AG10803 (cell line): ENCODE measurements around the gene DRD4.

Experiments used
- DNase-seq: peaks from one replicate; pipeline ENCODE4 v3.0.0; 2010; ENCODE audit warnings: low read depth
- H3K4me3 ChIP-seq: 2 replicates; pipeline ENCODE4 v1.5.1; 2011; ENCODE audit warnings: mild to moderate bottlenecking, low read length, control low read depth
- TF ChIP-seq, protein P1 (sequence below): conservative IDR thresholded peaks from 2 replicates; pipeline ENCODE4 v1.5.1; 2011; ENCODE audit warnings: mild to moderate bottlenecking, low read length, control low read depth, inconsistent platforms

DRD4 gene

DNA sequence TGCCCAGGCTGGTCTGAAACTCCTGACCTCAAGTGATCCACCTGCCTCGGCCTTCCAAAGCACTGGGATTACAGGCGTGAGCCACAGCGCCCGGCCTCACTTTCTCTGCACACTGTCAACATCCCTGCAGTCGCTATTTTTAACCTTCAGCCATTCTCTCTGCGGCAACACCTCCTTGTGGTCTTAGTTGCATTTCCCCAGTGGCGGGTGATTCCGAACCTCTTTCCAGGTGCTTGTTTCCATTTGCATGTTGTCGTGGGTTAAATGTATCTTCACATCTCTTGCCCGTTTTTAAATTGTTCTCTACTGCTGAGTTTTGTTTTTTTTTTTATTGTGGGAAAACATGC is 7.9 kb upstream of the DRD4 start:
- no peak overlapping the region for H3K4me3 ChIP-seq
- TF ChIP-seq, protein P1, sequence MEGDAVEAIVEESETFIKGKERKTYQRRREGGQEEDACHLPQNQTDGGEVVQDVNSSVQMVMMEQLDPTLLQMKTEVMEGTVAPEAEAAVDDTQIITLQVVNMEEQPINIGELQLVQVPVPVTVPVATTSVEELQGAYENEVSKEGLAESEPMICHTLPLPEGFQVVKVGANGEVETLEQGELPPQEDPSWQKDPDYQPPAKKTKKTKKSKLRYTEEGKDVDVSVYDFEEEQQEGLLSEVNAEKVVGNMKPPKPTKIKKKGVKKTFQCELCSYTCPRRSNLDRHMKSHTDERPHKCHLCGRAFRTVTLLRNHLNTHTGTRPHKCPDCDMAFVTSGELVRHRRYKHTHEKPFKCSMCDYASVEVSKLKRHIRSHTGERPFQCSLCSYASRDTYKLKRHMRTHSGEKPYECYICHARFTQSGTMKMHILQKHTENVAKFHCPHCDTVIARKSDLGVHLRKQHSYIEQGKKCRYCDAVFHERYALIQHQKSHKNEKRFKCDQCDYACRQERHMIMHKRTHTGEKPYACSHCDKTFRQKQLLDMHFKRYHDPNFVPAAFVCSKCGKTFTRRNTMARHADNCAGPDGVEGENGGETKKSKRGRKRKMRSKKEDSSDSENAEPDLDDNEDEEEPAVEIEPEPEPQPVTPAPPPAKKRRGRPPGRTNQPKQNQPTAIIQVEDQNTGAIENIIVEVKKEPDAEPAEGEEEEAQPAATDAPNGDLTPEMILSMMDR: no peak
- DNase-seq: no peak

DNA sequence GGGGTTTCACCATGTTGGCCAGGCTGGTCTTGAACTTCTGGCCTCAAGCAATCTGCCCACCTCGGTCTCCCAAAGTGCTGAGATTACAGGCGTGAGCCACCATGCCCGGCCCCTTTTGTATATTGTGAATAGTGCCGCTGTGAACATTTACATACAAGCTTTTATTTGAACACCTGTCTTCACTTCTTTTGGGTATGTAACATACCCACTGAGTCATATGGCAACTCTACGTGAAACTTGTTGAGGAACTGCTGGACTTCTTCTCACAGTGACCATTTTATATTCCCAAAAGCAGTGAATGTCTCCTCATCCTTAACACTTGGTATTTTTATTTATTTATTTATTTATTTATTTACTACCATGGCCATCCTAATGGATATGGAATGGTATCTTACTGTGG is 6.2 kb upstream of the DRD4 start:
- DNase-seq: no peak
- TF ChIP-seq, protein P1: no peak

DNA sequence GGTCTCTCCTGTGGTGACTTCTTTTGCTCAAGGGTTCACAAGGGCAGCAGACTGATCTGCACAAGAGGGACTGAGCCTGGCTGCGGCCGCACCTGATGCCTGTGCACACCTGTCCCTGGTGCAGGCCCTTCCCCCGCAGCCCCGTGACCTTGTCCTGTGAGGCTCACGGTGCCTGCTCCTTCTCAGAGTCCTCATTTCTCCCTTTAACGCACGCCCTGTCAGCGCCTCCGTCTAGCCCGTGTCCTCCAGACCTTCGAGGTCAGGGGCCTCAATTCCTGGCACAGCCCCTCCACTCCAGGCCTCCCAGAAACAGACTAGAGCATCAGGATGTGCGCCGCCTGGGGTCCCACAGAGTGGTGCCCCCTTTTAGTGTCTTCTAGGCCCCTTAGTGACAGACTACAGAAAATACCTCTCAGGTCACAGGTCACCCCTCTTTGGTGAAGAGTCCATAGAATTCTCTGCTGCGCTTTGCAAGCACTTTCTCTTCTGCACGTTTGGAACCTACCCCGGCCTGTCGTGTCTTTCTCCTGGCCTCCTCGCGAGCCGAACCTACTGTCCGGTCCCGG is 1.0 kb upstream of the DRD4 start:
- DNase-seq: no peak
- no peak overlapping the region for H3K4me3 ChIP-seq
- TF ChIP-seq, protein P1: no peak

More for the DNA sequence above, 6.2 kb upstream of the DRD4 start:
- H3K4me3 ChIP-seq: no peak overlapping the region

DNA sequence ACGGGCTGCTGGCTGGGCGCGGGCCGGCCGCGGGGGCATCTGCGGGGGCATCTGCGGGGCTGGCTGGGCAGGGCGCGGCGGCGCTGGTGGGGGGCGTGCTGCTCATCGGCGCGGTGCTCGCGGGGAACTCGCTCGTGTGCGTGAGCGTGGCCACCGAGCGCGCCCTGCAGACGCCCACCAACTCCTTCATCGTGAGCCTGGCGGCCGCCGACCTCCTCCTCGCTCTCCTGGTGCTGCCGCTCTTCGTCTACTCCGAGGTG is 194 bp downstream of the DRD4 start:
- TF ChIP-seq, protein P1: no peak
- no peak for DNase-seq
- no peak overlapping the region; the same call in 1 of the 2 replicates for H3K4me3 ChIP-seq

DNA sequence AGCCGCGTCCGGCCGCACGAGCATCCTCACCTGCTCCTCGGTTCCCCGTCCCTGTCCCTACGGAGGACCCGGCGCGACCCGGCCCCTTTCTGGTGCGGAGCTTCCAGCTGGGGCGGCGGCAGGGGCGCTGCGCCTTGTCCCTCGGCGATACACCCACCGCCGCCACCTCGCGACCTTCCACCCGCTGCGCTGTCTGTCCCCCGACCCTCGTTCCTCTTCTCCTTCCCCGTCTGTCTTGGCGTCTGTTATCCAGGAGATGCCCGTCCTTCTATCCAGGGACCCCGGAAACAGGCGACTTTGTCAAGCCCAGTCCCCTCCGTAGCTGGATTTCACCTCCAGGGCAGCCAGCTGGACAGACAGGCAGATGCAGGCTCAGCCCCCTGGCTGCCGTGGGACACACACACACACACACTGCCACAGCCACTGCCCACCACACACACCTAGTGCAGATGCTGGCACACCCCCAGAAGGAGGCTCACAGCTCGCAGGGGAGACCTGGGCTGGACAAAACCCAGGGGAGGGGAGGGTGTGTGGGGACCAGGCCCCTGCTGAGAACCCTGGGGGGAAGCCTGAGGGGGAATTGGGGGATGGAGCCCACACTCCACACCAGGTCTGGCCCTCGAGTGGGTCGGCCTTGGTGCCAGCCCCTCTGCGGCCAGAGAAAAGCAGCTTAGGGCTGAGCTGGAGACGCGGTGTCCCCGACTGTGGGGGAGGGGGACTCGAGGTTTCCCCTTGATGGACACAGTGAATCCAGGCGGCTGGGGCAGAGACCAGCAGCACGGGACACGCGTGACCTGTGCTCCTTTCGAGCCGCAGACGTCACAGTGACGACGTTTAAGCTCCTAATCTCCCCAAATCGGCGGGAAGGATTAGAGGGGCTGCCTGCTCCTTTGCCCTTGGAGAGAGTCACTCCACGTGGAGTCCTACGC is 788 bp downstream of the DRD4 start:
- TF ChIP-seq, protein P1: no peak
- H3K4me3 ChIP-seq: no peak overlapping the region; the same call in 1 of the 2 replicates
- no peak for DNase-seq

DNA sequence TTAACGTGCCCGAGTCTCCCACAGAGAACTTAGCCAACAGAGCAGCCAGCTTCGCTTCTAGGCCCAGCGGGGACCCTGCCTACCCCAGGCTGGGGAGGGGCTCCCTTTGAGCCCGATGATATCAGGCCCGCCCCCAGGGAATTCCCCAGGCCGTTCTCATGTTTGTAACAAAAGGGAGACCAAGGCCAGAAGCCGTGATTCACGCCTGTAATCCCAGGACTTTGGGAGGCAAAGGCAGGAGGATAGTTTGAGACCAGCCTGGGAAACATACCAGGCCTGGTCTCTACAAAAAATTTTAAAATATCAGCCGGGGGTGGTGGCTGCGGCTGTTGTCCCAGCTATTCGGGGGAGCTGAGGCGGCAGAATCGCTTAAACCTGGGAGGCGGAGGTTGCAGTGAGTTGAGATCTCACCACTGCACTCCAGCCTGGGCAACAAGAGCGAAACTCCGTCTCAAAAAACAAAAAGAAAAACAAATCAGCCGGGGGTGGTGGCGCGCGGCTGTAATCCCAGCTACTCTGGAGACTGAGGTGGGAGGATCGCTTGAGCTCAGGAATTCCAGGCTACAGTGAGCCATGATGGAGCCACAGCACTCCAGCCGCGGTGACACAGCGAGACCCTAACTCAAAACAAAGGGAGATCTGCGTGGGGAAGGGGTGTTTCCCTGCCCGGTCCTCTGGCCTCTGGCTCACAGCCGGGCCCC is 1.7 kb downstream of the DRD4 start:
- no peak for DNase-seq
- TF ChIP-seq, protein P1: no peak
- H3K4me3 ChIP-seq: no peak overlapping the region
